IMR-90 (cell line): ENCODE results near the gene ARHGEF12. TPM values are rescaled to one million over a fixed set of nuclear protein-coding genes. Genes with fewer than 3 reads are reported as not detected.

Experiments
- ATAC-seq: fragments of 200-7000 bp; cut with Tn5 transposase; 2 replicates; pipeline ENCODE4 v1.9.1; 2020; ENCODE audit warnings: low read depth, mild to moderate bottlenecking, moderate library complexity
- BruUV-seq: library from RNA; stranded (reverse); fragments of 400-500 nt; replicated peaks from 2 replicates; lab custom pipeline; 2021; lab: Mats Ljungman, UMichigan
- CTCF ChIA-PET: fragments of 300-600 bp; formaldehyde crosslinking; extraction: SDS; loops from one replicate; lab custom pipeline; 2021; ENCODE audit warnings: antibody characterized with exemption; lab: Yijun Ruan, JAX
- POLR2A ChIA-PET: fragments of 300-600 bp; sonication (Branson Sonifier 250); formaldehyde crosslinking; loops from one replicate; lab custom pipeline; 2022; ENCODE audit warnings: antibody characterized with exemption; ENCODE audit not compliant: unreplicated experiment; lab: Charles Lee
- DNase-seq: peaks from one replicate; pipeline ENCODE4 v3.0.0; 2013
- H2AFZ ChIP-seq: replicated peaks from 2 replicates; pipeline ENCODE3; 2013; ENCODE audit warnings: low read length, mild to moderate bottlenecking; ENCODE audit not compliant: poor library complexity
- H2AK5ac ChIP-seq: 2 replicates; pipeline ENCODE4 v1.6.1; 2013; ENCODE audit warnings: low read depth, low read length, inconsistent platforms
- H2AK9ac ChIP-seq: replicated peaks from 2 replicates; pipeline ENCODE3; 2013; ENCODE audit warnings: mild to moderate bottlenecking, low read depth, low read length, moderate library complexity; ENCODE audit not compliant: poor library complexity
- H2BK120ac ChIP-seq: 2 replicates; pipeline ENCODE4 v1.6.1; 2013; ENCODE audit warnings: low read depth, low read length, inconsistent platforms
- H2BK15ac ChIP-seq: 3 replicates; pipeline ENCODE4 v1.6.1; 2013; ENCODE audit warnings: low read depth, low read length, inconsistent platforms
- H2BK20ac ChIP-seq: 2 replicates; pipeline ENCODE4 v1.6.1; 2013; ENCODE audit warnings: low read depth, mild to moderate bottlenecking, inconsistent platforms, low read length, moderate library complexity
- H2BK5ac ChIP-seq: 2 replicates; pipeline ENCODE4 v1.6.1; 2013; ENCODE audit warnings: mild to moderate bottlenecking, low read depth, low read length, inconsistent platforms; ENCODE audit not compliant: poor library complexity, severe bottlenecking
- H3K14ac ChIP-seq: replicated peaks from 2 replicates; pipeline ENCODE4 v1.6.1; 2013; ENCODE audit warnings: low read depth, low read length, inconsistent platforms
- H3K18ac ChIP-seq: 2 replicates; pipeline ENCODE4 v1.6.1; 2013; ENCODE audit warnings: low read depth, low read length, control low read depth
- H3K23ac ChIP-seq: 2 replicates; pipeline ENCODE4 v1.6.1; 2013; ENCODE audit warnings: low read depth, low read length, inconsistent platforms
- H3K27ac ChIP-seq: 2 replicates; pipeline ENCODE4 v1.5.1; 2013; ENCODE audit warnings: mild to moderate bottlenecking, control low read depth, low read length; ENCODE audit not compliant: insufficient read depth
- H3K27me3 ChIP-seq: 2 replicates; pipeline ENCODE4 v1.6.1; 2013; ENCODE audit warnings: low read length; ENCODE audit not compliant: control insufficient read depth, insufficient read depth
- H3K36me3 ChIP-seq: 2 replicates; pipeline ENCODE4 v1.6.1; 2013; ENCODE audit warnings: low read length, mixed read lengths; ENCODE audit not compliant: control insufficient read depth, insufficient read depth
- H3K4ac ChIP-seq: 2 replicates; pipeline ENCODE4 v1.6.1; 2013; ENCODE audit warnings: low read depth, low read length, inconsistent platforms
- H3K4me1 ChIP-seq: 2 replicates; pipeline ENCODE4 v1.6.1; 2013; ENCODE audit warnings: low read length, mixed read lengths; ENCODE audit not compliant: control insufficient read depth, insufficient read depth
- H3K4me2 ChIP-seq: 2 replicates; pipeline ENCODE4 v1.6.1; 2013; ENCODE audit warnings: low read depth, mild to moderate bottlenecking, control low read depth, low read length, moderate library complexity
- H3K4me3 ChIP-seq: 2 replicates; pipeline ENCODE4 v1.5.1; 2013; ENCODE audit warnings: low read depth, mild to moderate bottlenecking, control low read depth, low read length, moderate library complexity; ENCODE audit not compliant: insufficient read depth
- H3K56ac ChIP-seq: 2 replicates; pipeline ENCODE4 v1.6.1; 2013; ENCODE audit warnings: low read length, inconsistent platforms; ENCODE audit not compliant: insufficient read depth; ENCODE audit errors: extremely low read depth
- H3K79me1 ChIP-seq, 2 experiments: 2 replicates each; pipeline ENCODE4 v1.6.1; 2013; ENCODE audit warnings: low read length in 2 of 2, inconsistent platforms in 1 of 2, low read depth in 1 of 2
- H3K9ac ChIP-seq: 2 replicates; pipeline ENCODE4 v1.6.1; 2013; ENCODE audit warnings: low read depth, low read length, control low read depth
- H3K9me1 ChIP-seq: 2 replicates; pipeline ENCODE4 v1.6.1; 2013; ENCODE audit warnings: low read length, inconsistent platforms; ENCODE audit not compliant: insufficient read depth
- H3K9me3 ChIP-seq: 2 replicates; pipeline ENCODE4 v1.6.1; 2013; ENCODE audit warnings: low read length; ENCODE audit not compliant: control insufficient read depth, insufficient read depth
- H4K20me1 ChIP-seq: 2 replicates; pipeline ENCODE4 v1.6.1; 2013; ENCODE audit warnings: low read length, inconsistent platforms; ENCODE audit not compliant: insufficient read depth
- H4K5ac ChIP-seq: 2 replicates; pipeline ENCODE4 v1.6.1; 2013; ENCODE audit warnings: mild to moderate bottlenecking, low read depth, low read length, control low read depth
- H4K8ac ChIP-seq, 2 experiments: 2 replicates each; pipeline ENCODE4 v1.6.1; 2013; ENCODE audit warnings: low read depth in 2 of 2, low read length in 2 of 2, control low read depth in 1 of 2, inconsistent platforms in 1 of 2
- H4K91ac ChIP-seq: 2 replicates; pipeline ENCODE4 v1.6.1; 2013; ENCODE audit warnings: low read depth, low read length, inconsistent platforms; ENCODE audit not compliant: insufficient read depth
- FOS ChIP-seq: fragments of 150-350 bp; IDR thresholded peaks from 2 replicates; pipeline ENCODE4 v1.6.1; 2016; ENCODE audit warnings: low read depth, low read length
- MXI1 ChIP-seq: IDR thresholded peaks from 2 replicates; pipeline ENCODE4 v1.6.1; 2012; ENCODE audit warnings: low read depth, mild to moderate bottlenecking, low read length, moderate library complexity, borderline replicate concordance
- WGBS, 2 experiments: methylation state at CpG; one replicate each; pipeline versions ENCODE4 v1.1.5 to v1.1.7; 2013; ENCODE audit warnings: missing lambda C conversion rate in 2 of 2; ENCODE audit not compliant: insufficient read length in 1 of 2; ENCODE audit errors: extremely low coverage in 2 of 2; 5-methylcytosine and 5-hydroxymethylcytosine counted together
- dilution Hi-C: fragments of 300-500 bp; cut with HindIII; formaldehyde crosslinking; loops from one replicate; pipeline ENCODE4 v1.14.3; 2018; ENCODE audit warnings: low sequenced_read_pairs; ENCODE audit not compliant: unreplicated experiment
- in situ Hi-C: fragments of 300-500 bp; cut with MboI; formaldehyde crosslinking; loops from 3 replicates; pipeline ENCODE4 v1.14.3; 2019; ENCODE audit warnings: low sequenced_read_pairs, inconsistent platforms, mixed read lengths
- intact Hi-C: fragments of 100-400 bp; cut with micrococcal nuclease; formaldehyde crosslinking; loops from 2 replicates; pipeline ENCODE4 v1.10.0; 2022
- polyA plus RNA-seq, 3 experiments: library from polyadenylated mRNA; depleted of rRNA; stranded (reverse); fragments of >200 nt; gene quantifications; 2 replicates each; pipeline ENCODE4 v1.2.3, GENCODE V29; 2012; ENCODE audit warnings: low replicate concordance in 1 of 3
- total RNA-seq: library from RNA; depleted of rRNA; stranded (reverse); fragments of >200 nt; gene quantifications from 2 replicates; pipeline ENCODE4 v1.2.3, GENCODE V29; 2012
- TF ChIP-seq, protein P1 (sequence below): fragments of 150-350 bp; IDR thresholded peaks from 2 replicates; pipeline ENCODE4 v1.6.1; 2017; ENCODE audit warnings: mild to moderate bottlenecking, antibody characterized with exemption, low read length, low read depth

ARHGEF12 gene
- total and polyA plus RNA-seq, 2 of the 4 experiments (the other 2 are of a cell fraction) = 25.5 to 115 TPM

DNA sequence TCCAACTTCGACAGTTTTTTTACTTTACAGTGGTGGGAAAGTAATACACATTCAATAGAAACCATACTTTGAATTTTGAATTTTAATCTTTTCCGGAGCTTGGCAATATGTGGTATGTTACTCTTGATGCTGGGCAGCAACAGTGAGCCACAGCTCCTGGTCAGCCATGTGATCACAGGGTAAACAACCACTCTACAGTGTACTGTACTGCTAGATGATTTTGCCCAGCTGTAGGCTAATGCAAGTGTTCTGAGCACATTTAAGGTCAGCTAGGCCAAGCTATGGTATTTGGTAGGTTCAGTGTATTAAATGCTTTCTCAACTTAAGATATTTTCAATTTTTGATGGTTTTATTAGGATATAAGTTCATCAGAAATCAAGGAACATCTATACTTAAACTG is 126.6 kb downstream of the ARHGEF12 start:
- ATAC-seq (peak; percentile 96), DNase-seq (peak; percentile 35)
- CTCF ChIA-PET = no interaction called here
- Histone ChIP-seq H4K20me1 (no peaks in the 10 kb centered on the region), H2BK5ac (peak overlapping the region; percentile 73), H3K4me1 (no peaks in the 10 kb centered on the region; the same call in 1 of the 2 replicates), H3K23ac (no peak overlapping the region), H2BK15ac (no peak overlapping the region), H2BK20ac (no peak overlapping the region), H3K27me3 (no peaks in the 10 kb centered on the region), H4K91ac (no peak overlapping the region), H3K9ac (no peak overlapping the region), H3K9me3 (no peaks in the 10 kb centered on the region), H4K5ac (no peak overlapping the region), H4K8ac (no peak overlapping the region), H2AK5ac (no peak overlapping the region), H3K4me3 (no peak overlapping the region), H3K56ac (no peak overlapping the region), H3K4ac (no peak overlapping the region), H3K36me3 (peaks cover 48% of the 10 kb centered on the region), H2BK120ac (no peak overlapping the region), H3K9me1 (no peaks in the 10 kb centered on the region), H3K18ac (no peak overlapping the region), H3K27ac (peak overlapping the region; percentile 57; the same call in 1 of the 2 replicates), H3K14ac (no peak overlapping the region), H3K79me1 (peaks cover 6 to 14% of the 10 kb centered on the region in 2 experiments), H2AK9ac (no peak overlapping the region), H3K4me2 (no peak overlapping the region), H2AFZ (no peak overlapping the region)
- dilution Hi-C loops (no loop called here), in situ Hi-C loops (no loop called here), intact Hi-C loops (no loop called here)
- POLR2A ChIA-PET = no interaction called here
- no TSS peak for BruUV-seq
- TF ChIP-seq, protein P1, sequence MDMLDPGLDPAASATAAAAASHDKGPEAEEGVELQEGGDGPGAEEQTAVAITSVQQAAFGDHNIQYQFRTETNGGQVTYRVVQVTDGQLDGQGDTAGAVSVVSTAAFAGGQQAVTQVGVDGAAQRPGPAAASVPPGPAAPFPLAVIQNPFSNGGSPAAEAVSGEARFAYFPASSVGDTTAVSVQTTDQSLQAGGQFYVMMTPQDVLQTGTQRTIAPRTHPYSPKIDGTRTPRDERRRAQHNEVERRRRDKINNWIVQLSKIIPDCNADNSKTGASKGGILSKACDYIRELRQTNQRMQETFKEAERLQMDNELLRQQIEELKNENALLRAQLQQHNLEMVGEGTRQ = peak; percentile 30; the same call in 1 of the 2 replicates
- TF ChIP-seq FOS = no peak
- TF ChIP-seq MXI1 = 0 out of 2 replicates have a peak, but pooled peaks have one; percentile 15
- WGBS, 2 experiments = no CpG with 5 or more reads among the region's 2 CpGs
